SK-N-SH (cell line): ENCODE data around the gene NCLN.
A peak's percentile ranks its signal among the peaks of the same experiment; 100 is the strongest.

Source experiments
- EP300 ChIP-seq, 2 experiments: IDR thresholded peaks; 2 replicates each; pipeline versions ENCODE4 v1.4.0 to v1.6.1; 2012; ENCODE audit warnings: borderline replicate concordance in 1 of 2, low read depth in 1 of 2, low read length in 1 of 2
- GABPA ChIP-seq: IDR thresholded peaks from 2 replicates; pipeline ENCODE4 v1.4.0; 2012; ENCODE audit warnings: low read depth, mild to moderate bottlenecking
- SMC3 ChIP-seq: IDR thresholded peaks from 2 replicates; pipeline ENCODE4 v1.6.1; 2012; ENCODE audit warnings: low read depth, low read length, improper control_type of control experiment
- TEAD4 ChIP-seq: IDR thresholded peaks from 2 replicates; pipeline ENCODE4 v1.4.0; 2012; ENCODE audit warnings: mild to moderate bottlenecking, borderline replicate concordance; ENCODE audit not compliant: insufficient read depth
- TF ChIP-seq, protein P1 (sequence below): fragments of 200-600 bp; sonication (generic); IDR thresholded peaks from 2 replicates; pipeline ENCODE4 v1.6.1; 2017; ENCODE audit warnings: antibody characterized with exemption, mild to moderate bottlenecking, moderate library complexity
- TF ChIP-seq, protein P2 (sequence below): IDR thresholded peaks from 2 replicates; pipeline ENCODE4 v1.4.0; 2012; ENCODE audit warnings: low read depth, borderline replicate concordance

DNA sequence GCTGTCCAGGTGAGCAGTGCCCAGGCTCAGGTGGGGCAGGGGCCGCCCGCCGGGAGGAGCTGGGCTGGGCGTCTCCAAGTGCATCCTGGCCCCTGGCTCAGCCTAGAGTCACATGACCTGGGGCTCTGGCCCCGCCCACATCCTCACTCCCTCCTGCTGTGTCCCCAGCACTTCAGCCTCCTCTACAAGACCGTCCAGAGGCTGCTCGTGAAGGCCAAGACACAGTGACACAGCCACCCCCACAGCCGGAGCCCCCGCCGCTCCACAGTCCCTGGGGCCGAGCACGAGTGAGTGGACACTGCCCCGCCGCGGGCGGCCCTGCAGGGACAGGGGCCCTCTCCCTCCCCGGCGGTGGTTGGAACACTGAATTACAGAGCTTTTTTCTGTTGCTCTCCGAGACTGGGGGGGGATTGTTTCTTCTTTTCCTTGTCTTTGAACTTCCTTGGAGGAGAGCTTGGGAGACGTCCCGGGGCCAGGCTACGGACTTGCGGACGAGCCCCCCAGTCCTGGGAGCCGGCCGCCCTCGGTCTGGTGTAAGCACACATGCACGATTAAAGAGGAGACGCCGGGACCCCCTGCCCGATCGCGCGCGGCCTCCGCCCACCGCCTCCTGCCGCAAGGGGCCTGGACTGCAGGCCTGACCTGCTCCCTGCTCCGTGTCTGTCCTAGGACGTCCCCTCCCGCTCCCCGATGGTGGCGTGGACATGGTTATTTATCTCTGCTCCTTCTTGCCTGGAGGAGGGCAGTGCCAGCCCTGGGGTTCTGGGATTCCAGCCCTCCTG is 21.9 kb downstream of the NCLN start:
- TF ChIP-seq GABPA (no peak), SMC3 (no peak), EP300 (IDR thresholded peaks at IDR 0.05; ENCODE audit: borderline replicate concordance in 1 of 2, low read depth in 1 of 2, low read length in 1 of 2) (no peak), TEAD4 (no peak)
- TF ChIP-seq, protein P1, sequence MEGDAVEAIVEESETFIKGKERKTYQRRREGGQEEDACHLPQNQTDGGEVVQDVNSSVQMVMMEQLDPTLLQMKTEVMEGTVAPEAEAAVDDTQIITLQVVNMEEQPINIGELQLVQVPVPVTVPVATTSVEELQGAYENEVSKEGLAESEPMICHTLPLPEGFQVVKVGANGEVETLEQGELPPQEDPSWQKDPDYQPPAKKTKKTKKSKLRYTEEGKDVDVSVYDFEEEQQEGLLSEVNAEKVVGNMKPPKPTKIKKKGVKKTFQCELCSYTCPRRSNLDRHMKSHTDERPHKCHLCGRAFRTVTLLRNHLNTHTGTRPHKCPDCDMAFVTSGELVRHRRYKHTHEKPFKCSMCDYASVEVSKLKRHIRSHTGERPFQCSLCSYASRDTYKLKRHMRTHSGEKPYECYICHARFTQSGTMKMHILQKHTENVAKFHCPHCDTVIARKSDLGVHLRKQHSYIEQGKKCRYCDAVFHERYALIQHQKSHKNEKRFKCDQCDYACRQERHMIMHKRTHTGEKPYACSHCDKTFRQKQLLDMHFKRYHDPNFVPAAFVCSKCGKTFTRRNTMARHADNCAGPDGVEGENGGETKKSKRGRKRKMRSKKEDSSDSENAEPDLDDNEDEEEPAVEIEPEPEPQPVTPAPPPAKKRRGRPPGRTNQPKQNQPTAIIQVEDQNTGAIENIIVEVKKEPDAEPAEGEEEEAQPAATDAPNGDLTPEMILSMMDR: no peak
- TF ChIP-seq, protein P2, sequence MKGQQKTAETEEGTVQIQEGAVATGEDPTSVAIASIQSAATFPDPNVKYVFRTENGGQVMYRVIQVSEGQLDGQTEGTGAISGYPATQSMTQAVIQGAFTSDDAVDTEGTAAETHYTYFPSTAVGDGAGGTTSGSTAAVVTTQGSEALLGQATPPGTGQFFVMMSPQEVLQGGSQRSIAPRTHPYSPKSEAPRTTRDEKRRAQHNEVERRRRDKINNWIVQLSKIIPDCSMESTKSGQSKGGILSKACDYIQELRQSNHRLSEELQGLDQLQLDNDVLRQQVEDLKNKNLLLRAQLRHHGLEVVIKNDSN: peak; percentile 41; the same call in 1 of the 2 replicates
